RWPE1 (cell line): ENCODE data around the gene POU2AF3.

Experiments
- CTCF ChIA-PET: fragments of 350-600 bp; sonication (Branson Sonifier 250); formaldehyde crosslinking; extraction: SDS; loops from one replicate; lab custom pipeline; 2021; lab: Yijun Ruan, JAX
- POLR2A ChIA-PET: fragments of 400-600 bp; formaldehyde crosslinking; extraction: SDS; loops from one replicate; lab custom pipeline; 2020; ENCODE audit warnings: antibody characterized with exemption; ENCODE audit not compliant: low non-redundant PET; lab: Yijun Ruan, JAX
- DNase-seq: peaks from one replicate; pipeline ENCODE4 v3.0.0; 2012; ENCODE audit warnings: low spot score
- H3K27ac ChIP-seq: fragments of 450-650 bp; 2 replicates; pipeline ENCODE4 v1.5.1; 2017
- CTCF ChIP-seq: fragments of 450-650 bp; conservative IDR thresholded peaks from 2 replicates; pipeline ENCODE4 v1.5.1; 2017; ENCODE audit warnings: low read depth, mild to moderate bottlenecking

The POU2AF3 gene

DNA sequence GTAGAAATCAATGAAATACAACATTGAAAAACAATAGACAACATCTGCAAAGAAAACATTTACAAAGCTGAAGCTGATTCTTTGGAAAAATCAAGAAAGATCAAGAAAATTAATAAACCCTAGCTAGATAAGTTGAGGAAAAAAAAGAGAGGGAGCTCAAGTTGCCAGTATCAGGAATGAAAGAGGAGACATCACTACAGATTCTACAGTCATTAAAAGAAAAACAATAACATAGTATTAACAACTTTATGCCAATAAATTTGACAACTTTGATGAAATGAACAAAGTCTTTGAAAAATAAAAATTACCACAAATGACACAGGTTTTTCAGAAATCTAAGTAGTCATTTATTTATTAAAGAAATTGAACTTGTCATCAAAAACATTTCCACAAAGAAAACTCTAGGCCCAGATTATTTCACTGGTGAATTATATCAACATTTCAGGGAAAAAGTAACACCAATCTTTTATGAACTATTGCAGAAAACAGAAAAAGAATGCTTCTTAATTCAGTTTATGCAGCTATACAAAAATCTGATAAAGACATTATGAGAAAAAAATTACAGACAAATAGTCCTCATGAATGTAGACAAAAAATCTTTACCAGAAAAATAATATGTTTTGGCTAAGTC is 41.5 kb downstream of the POU2AF3 start:
- no peak for DNase-seq
- ChIA-PET CTCF (no interaction called here), POLR2A (no interaction called here)
- no peak overlapping the region for H3K27ac ChIP-seq
- no peak for TF ChIP-seq CTCF

DNA sequence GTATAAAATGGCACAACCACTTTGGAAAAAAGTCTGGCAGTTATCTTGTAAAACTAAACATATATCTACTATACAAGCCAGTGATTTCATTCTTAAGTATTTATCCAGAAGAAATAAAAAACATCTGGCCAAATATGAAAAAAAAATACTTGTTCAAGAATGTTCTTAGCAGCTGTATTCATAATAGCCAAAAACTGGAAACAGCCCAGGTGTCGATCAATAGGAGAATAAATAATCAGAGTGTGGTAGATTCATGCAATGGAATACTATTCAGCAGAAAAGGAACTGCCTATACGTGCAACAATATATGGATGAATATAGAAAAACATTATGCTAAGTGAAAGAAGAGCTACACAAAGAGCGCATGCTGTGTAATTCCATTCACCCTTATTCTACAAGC is 44.0 kb downstream of the POU2AF3 start:
- DNase-seq: no peak

GRCh38 chr11:111344032-111344431 is 45.7 kb downstream of the POU2AF3 start:
- DNase-seq: peak; percentile 12
- no peak overlapping the region for H3K27ac ChIP-seq
- TF ChIP-seq CTCF: no peak
- ChIA-PET CTCF (no interaction called here), POLR2A (no interaction called here)

More for the DNA sequence above, 44.0 kb downstream of the POU2AF3 start:
- ChIA-PET CTCF (interaction anchor here (0.7 kb wide), 1 partner anchor 15 kb away, joined by 3 read pairs; no protein-coding TSS in a partner anchor), POLR2A (no interaction called here)
- no peak for TF ChIP-seq CTCF
- no peak overlapping the region for H3K27ac ChIP-seq

DNA sequence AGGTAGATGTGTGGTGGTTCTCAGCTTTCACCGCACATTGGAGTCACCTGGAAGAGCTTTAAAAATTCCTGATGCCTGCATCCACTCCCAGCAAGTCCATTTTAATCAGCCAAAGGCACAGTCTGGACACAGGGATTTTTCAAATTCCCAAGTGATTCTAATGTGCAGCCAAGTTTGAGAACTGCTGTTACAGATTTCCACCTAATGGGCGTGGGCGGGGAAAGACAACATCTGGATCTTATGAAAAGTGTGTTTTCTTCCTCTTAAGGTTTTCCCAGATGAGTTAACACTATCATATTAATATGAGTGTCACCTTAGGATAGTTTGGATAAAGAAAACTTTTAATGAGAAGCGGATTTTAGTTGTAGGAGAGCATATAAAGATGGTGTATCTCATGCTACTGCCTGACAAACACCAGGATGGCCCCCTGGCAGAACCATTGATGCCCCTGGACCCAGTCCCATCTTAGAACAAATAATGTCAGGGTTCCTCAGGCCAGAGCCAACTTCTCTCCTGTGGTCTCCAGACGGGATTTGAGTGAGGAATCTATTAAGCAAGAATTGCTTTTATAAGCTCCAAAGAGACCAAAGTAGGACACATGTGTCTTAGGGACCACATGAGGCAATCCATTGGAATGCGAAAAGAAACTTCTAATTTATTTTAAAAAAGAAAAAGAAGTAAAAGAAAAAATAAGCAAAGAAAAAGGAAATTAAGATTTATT is 48.8 kb downstream of the POU2AF3 start:
- no peak for DNase-seq
- no peak for TF ChIP-seq CTCF
- CTCF ChIA-PET: interaction anchor here (0.7 kb wide), 1 partner anchor 85 kb away, joined by 3 read pairs; no protein-coding TSS in a partner anchor
- no peak overlapping the region for H3K27ac ChIP-seq
- POLR2A ChIA-PET: no interaction called here

DNA sequence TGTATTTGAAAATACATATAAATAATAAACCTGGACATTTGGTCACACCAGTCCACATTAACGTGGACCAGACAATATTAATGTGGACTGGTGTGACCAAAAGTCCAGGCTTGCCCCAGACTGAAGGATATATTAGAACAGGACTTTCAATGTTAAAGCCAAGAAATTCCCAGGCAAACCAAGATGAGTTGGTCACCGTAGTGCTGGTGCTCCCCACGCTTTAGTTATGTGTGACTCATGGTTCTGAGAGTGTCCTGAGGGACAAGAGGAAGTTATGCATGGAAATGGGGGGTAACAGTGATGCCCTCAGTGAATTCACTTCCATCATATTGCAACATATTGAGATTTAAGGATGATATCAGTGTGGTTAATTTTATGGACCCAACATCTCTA is 49.4 kb downstream of the POU2AF3 start:
- no peak overlapping the region for H3K27ac ChIP-seq
- POLR2A ChIA-PET: no interaction called here
- no peak for DNase-seq
- no peak for TF ChIP-seq CTCF
- CTCF ChIA-PET: interaction anchor here (0.7 kb wide), 1 partner anchor 86 kb away, joined by 3 read pairs; no protein-coding TSS in a partner anchor

DNA sequence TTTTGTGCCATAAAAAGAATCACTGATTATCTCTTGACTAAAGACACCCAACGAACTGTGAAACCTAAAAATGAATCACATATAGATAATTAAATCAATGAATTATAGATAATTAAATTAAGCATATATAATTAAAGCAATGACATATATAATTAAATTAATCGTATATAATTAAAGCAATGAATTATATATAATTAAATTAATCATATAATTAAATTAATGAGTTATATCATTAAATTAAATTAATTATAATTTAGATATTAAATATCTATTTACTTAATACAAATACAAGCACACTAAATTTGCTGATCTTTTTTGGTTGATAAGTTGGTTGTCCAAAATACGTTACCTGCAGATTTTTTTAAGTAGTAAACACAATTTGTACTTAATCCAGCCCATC is 49.8 kb downstream of the POU2AF3 start:
- CTCF ChIA-PET: no interaction called here
- POLR2A ChIA-PET: no interaction called here
- no peak overlapping the region for H3K27ac ChIP-seq
- no peak for DNase-seq
- no peak for TF ChIP-seq CTCF
